ENCODE data around the gene NEAT1.

Gene NEAT1

DNA sequence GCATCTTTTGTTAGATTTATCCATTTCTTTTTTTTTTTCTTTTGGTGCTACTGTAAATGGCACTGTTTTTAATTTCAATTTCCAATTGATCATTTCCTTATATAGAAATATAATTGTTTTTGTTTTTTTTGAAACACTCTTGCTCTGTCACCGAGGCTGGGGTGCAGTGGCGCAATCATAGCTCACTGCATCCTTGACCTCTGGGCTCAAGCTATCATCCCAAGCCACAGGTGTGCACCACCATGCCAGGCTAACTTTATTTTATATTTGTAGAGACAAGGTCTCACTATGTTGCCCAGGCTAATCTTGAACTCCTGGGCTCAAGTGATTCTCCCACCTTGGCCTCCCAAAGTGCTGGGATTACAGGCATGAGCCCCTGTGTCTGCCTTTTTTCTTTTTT lies 19.8 kb upstream of the NEAT1 start:
- Histone ChIP-seq H3K4me2 (ENCODE audit: low read length) (no peak overlapping the region), H3K36me3 (ENCODE audit: control insufficient read depth, insufficient read depth, low read length) (no peaks in the 10 kb centered on the region), H3K9ac (no peak overlapping the region), H3K4me1 (no peaks in the 10 kb centered on the region), H3K27ac (no peak overlapping the region), H3K9me3 (ENCODE audit: control insufficient read depth, low read length) (no peaks in the 10 kb centered on the region), H3K79me2 (peaks cover 6% of the 10 kb centered on the region), H2AFZ (no peak overlapping the region), H3K27me3 (ENCODE audit: control insufficient read depth, insufficient read depth, low read length) (no peaks in the 10 kb centered on the region), H3K4me3 (ENCODE audit: low read depth, low read length) (no peak overlapping the region)
- TF ChIP-seq, protein P1, sequence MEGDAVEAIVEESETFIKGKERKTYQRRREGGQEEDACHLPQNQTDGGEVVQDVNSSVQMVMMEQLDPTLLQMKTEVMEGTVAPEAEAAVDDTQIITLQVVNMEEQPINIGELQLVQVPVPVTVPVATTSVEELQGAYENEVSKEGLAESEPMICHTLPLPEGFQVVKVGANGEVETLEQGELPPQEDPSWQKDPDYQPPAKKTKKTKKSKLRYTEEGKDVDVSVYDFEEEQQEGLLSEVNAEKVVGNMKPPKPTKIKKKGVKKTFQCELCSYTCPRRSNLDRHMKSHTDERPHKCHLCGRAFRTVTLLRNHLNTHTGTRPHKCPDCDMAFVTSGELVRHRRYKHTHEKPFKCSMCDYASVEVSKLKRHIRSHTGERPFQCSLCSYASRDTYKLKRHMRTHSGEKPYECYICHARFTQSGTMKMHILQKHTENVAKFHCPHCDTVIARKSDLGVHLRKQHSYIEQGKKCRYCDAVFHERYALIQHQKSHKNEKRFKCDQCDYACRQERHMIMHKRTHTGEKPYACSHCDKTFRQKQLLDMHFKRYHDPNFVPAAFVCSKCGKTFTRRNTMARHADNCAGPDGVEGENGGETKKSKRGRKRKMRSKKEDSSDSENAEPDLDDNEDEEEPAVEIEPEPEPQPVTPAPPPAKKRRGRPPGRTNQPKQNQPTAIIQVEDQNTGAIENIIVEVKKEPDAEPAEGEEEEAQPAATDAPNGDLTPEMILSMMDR (IDR thresholded peaks at IDR 0.05): no peak

DNA sequence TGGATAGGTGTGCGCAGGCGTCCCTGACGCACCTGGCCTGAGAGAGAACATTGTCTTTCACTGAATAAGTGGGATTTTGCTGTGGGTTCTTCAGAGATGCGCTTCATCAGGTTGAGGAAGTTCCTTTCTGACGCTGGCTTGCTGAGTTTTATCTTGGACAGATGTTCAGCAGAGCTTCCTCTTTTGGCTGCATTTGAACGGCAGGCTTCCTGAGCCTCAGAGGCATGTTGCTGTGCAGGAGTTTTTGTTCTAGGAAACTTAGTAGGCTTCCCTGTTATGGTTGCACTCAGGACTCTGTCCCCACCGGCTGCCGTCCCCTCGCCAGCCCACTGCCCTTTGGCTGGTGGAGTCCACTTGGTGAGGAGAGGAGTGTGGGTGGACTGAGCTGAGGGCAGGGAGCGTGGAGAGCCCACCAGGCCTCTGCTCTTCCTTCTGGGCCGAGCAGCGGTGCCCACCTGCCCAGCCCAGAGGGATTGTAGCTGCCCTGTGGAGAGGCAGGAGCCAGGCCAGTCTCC lies 18.9 kb upstream of the NEAT1 start:
- no peaks in the 10 kb centered on the region for H3K9me3 ChIP-seq (ENCODE audit: control insufficient read depth, low read length)
- H3K27me3 ChIP-seq (ENCODE audit: control insufficient read depth, insufficient read depth, low read length): no peaks in the 10 kb centered on the region
- no peak overlapping the region for H2AFZ ChIP-seq
- no peaks in the 10 kb centered on the region for H3K79me2 ChIP-seq
- H3K36me3 ChIP-seq (ENCODE audit: control insufficient read depth, insufficient read depth, low read length): no peaks in the 10 kb centered on the region
- TF ChIP-seq, protein P1 (IDR thresholded peaks at IDR 0.05): no peak
- no peak overlapping the region for H3K9ac ChIP-seq
- H3K4me1 ChIP-seq: no peaks in the 10 kb centered on the region
- no peak overlapping the region for H3K4me2 ChIP-seq (ENCODE audit: low read length)
- H3K4me3 ChIP-seq (ENCODE audit: low read depth, low read length): no peak overlapping the region
- H3K27ac ChIP-seq: peak overlapping the region; percentile 15

DNA sequence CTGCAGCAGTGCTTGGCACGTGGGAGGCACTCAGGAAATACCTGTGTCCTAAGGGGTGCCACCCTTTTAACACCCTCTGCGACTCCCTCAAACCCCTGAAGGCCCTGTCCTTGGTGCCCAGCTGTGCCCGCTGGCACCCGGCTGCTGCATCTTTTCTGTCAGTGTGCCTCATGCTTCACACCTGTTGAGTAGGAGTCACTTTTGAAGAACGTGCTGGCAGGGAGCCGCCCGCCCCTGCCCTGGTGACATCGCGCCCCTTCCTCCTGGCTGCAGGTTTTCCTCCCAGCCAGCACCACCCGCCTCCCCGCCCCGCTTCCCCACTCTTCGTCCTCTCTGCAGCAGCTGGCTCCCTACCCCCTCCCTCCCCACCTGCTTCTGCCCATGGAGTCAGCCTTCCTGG lies 18.4 kb upstream of the NEAT1 start:
- Histone ChIP-seq H2AFZ (no peak overlapping the region), H3K27me3 (ENCODE audit: control insufficient read depth, insufficient read depth, low read length) (no peaks in the 10 kb centered on the region), H3K4me1 (no peaks in the 10 kb centered on the region), H3K4me3 (ENCODE audit: low read depth, low read length) (no peak overlapping the region), H3K36me3 (ENCODE audit: control insufficient read depth, insufficient read depth, low read length) (no peaks in the 10 kb centered on the region), H3K9me3 (ENCODE audit: control insufficient read depth, low read length) (no peaks in the 10 kb centered on the region), H3K79me2 (no peaks in the 10 kb centered on the region), H3K9ac (no peak overlapping the region), H3K27ac (no peak overlapping the region), H3K4me2 (ENCODE audit: low read length) (no peak overlapping the region)
- TF ChIP-seq, protein P1 (IDR thresholded peaks at IDR 0.05): no peak

DNA sequence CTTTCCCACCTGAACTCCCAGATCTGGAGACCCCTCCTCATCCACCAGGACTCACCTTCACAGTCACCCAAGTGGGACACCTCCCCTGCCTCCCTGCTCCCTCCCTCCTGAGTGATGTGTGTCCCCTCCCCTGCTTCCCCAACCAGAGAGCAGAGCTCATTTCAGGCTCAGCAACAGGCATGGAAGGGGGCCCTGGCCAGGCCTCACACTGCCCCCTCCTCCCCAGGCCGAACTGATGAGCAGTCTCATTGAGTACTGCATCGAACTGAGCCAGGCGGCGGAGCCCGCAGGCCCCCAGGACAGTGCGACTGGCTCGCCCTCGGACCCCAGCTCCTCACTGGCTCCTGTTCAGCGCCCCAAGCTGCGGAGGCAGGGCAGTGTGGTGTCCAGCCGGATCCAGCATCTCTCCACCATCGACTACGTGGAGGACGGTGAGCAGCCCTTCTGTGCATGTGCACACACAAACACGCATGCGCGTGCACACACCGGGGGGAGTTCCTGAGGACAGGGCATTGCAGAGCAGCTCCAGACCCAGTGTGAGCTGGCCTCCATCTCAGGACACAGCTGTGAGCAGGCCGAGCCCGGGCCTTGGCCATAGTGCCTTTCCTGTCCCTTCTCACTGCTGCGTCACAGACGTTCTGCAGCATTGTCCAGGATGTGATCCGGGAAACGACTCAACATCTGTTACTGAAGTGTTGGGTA lies 17.8 kb upstream of the NEAT1 start:
- TF ChIP-seq, protein P1 (IDR thresholded peaks at IDR 0.05): no peak
- no peaks in the 10 kb centered on the region for H3K36me3 ChIP-seq (ENCODE audit: control insufficient read depth, insufficient read depth, low read length)

More for the DNA sequence above, 17.8 kb upstream of the NEAT1 start:
- Histone ChIP-seq H3K4me2 (ENCODE audit: low read length) (no peak overlapping the region), H3K9ac (no peak overlapping the region), H3K27me3 (ENCODE audit: control insufficient read depth, insufficient read depth, low read length) (no peaks in the 10 kb centered on the region), H3K79me2 (no peaks in the 10 kb centered on the region), H3K27ac (peak overlapping the region; percentile 24), H2AFZ (no peak overlapping the region), H3K4me3 (ENCODE audit: low read depth, low read length) (no peak overlapping the region), H3K9me3 (ENCODE audit: control insufficient read depth, low read length) (no peaks in the 10 kb centered on the region), H3K4me1 (no peaks in the 10 kb centered on the region)
